Activated CD8-positive, alpha-beta memory T cell treated with anti-CD3 and anti-CD28 coated beads, Interleukin-2, amount 50 U/mL, for 48 hours (primary cell): ENCODE data around the gene MYORG.

ENCODE experiments used
- DNase-seq: peaks from one replicate; pipeline ENCODE4 v3.0.0-alpha.2; 2020

The MYORG gene

GRCh38 chr9:34332076-34332964, 44.4 kb downstream of the MYORG start:
- DNase-seq = no peak

- DNase-seq = no peak
These were observed 45.5 kb downstream of the MYORG start for GRCh38 chr9:34331196-34331595.

GRCh38 chr9:34328987-34329832, 47.5 kb downstream of the MYORG start, which contains the start of the genes KIF24 and NUDT2:
KIF24 (minus strand) TSS chr9:34329268; CDS start chr9:34311346, 17,922 bp downstream.
NUDT2 (plus strand) TSS chr9:34329569; CDS start chr9:34339040, 9,471 bp downstream.
- DNase-seq = peak; percentile 96

GRCh38 chr9:34328500-34328986, 48.2 kb downstream of the MYORG start:
- no peak for DNase-seq

- DNase-seq = no peak
These were observed 50.0 kb downstream of the MYORG start for GRCh38 chr9:34326690-34327089.

- no peak for DNase-seq
These were observed 53.7 kb downstream of the MYORG start for GRCh38 chr9:34322899-34323591.

GRCh38 chr9:34321451-34321850, 55.2 kb downstream of the MYORG start:
- no peak for DNase-seq

- DNase-seq = no peak
These were observed 58.4 kb downstream of the MYORG start for GRCh38 chr9:34318163-34318790.

- no peak for DNase-seq
These were observed 59.3 kb downstream of the MYORG start for GRCh38 chr9:34317436-34317835.
